Iris pigment epithelial cell (primary cell): Measurements from ENCODE around the gene KCNAB2.

Source experiments
- DNase-seq: peaks from one replicate; pipeline ENCODE4 v3.0.0-alpha.2; 2011; ENCODE audit warnings: low read depth

KCNAB2 gene

DNA sequence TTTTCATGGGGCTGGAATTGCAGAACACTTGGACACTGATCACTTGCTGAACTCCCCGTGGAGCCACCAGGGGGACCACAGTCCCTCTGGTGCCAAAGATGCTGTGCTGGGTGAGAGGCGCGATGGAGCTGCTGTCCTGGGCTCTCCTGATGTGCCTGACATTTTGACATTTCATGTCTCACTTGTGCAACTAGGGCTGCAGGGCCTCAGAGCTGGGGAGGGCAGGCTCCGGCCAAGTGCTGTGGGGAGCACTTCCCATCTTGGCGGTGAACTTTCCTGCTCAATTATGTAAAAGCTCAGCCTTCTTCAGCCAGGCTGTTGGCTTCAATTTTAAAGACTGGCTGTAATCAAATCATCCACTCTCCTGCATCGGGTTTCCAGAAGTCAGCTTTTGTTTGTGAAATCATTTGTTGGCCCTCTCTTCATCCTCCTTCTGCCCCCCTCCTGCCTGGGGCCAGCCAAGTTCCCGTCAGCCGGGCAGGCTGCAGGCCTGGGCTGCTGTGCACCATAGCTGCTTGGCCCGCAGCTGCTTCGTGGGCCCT lies 36.8 kb downstream of the KCNAB2 start:
- DNase-seq: no peak

DNA sequence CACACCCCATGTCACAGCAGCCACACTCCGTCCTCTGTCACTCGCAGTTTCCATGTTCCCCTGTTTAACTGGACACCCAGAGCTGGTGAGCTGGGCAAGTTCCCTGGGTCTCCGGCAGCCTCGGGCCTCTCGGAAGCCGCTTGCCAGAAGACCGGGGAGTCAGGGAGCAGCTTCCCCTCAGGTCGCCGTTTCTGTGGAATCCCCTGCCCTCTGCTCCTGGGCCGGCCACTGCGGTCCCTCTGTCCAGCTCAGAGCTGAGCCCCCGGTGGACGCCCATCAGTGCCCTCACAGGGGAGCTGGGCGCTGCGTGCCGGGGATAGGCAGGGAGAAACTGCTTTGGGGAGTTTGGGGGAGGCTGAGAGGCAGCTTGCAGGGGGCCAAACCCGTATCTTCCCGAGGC lies 37.7 kb downstream of the KCNAB2 start:
- DNase-seq: no peak

DNA sequence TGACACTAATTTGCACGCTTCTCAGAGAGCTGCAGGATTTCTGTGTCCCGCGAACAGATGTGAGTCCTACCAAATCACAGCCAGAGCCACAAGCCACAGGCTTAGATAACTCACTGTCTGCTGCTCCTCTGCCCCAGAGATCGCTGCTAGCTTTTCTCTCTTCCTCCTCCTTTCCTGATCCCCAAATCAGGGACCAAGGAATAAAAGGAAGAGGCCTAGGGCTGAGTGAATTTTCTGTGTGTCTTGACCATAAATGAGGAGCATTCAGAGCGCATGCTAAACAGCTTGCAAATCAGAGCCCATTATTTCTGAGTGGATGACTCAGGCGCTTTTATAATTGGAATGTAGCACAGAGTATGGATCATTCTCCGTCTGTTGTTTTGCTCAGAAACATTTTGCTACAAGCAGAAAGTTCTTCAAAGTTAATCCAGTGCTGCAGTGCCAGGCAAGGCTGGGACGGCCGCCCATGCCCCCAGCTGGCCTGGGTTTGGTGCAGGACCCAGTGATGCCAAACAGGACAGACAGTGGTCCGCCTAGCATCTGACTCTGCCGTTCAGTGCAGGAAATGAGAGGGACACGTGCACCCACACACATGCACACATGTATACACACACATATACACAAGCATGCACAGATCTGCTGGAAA lies 38.2 kb downstream of the KCNAB2 start:
- DNase-seq: no peak

DNA sequence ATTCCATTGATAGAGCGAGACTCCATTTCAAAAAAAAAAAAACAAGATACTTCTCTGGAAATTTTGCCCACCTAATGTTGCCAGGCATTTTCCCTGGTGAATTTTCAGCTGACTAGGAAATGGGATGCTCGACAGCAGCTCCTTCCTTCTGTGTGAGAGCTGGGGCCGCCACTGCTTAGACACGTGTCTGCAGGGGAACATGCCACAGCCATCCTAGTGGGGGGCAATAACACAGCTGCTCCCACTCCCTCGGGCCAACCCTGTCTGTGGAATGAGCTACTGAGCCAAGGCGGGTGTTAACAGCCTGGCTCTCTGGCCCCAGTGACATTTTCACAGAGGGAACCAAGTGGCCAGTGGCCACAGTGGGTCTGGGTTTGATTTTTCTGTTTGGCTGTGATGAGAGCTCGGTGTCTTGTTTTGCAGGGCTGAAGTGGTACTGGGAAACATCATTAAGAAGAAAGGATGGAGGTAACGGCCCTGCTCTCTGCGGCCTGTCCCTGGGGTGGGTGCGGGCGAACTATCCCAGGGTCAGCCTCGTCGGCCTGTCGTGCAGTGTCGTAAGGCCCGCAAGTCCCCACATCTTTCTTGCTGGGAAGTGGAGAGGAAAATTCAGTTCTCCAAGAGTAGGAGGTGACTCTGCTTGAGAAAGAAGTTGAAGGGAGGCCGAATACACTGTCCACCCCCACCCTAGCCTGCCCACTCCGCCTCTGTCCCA lies 39.2 kb downstream of the KCNAB2 start:
- DNase-seq: no peak

DNA sequence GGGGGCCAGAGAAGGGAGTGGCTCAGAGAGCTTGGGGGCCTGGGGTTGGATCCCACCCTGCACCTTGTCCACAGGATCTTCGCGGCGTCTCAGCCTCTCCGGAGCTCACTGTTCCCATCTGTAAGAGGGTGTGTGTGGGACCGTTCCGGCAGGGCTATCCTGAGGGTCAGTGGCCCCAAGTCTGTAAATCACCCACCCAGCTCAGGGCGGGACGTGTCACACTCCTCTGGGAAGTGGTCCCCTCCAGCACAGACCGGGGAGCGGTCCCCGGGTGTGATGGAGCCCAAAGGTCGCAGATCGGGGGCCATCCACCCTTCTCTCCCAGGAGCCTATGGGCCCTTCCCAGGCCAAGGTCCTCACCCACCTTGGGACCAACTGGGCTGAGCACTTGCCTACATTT lies 40.0 kb downstream of the KCNAB2 start:
- no peak for DNase-seq

DNA sequence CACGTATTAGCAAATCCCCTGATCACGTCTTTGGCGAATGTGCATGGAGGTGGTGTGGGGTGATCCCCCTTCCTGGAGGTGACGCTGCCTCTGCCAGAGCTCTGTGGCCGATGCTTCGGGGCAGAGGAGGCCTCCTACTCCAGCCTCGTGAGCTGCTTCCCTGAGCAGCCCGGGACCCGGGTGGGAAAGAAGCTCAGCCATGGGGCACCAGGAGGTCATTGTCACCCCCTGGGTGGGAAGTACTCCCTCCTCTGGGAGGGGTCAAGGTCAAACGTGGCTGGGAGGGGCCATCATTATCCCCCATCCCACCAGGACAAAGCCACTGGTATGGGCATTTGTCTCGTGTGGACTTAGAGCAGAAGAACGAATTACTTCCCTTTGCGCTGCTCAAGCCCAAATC lies 40.7 kb downstream of the KCNAB2 start:
- no peak for DNase-seq

DNA sequence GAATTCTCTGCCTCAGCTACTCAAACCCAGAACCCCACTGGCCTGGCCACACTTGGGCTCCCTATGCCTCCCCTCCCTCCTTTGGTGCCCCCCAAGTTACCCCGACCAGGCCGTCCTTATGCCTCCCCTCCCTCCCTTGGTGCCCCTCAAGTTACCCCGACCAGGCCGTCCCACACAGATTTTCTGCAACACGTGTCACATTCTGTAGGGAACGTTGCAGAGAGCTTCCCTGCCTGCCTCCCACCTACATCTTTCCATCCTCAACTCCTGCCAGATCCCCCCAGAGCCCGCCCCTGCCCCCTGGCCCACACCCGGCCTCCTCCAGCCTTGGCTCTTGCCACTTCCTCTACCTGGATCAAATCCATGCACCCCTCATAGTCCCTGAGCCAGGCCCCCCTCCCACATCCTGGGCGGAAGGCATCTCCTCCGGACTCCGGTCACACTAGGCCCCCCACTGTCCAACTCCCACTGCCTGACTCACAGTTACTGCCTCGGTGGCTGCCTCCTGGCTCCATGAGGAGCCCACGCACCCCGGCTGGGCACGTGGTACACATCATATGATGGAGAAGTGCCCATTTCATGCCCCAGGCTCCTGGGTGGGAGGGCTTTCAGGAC lies 41.2 kb downstream of the KCNAB2 start:
- no peak for DNase-seq

DNA sequence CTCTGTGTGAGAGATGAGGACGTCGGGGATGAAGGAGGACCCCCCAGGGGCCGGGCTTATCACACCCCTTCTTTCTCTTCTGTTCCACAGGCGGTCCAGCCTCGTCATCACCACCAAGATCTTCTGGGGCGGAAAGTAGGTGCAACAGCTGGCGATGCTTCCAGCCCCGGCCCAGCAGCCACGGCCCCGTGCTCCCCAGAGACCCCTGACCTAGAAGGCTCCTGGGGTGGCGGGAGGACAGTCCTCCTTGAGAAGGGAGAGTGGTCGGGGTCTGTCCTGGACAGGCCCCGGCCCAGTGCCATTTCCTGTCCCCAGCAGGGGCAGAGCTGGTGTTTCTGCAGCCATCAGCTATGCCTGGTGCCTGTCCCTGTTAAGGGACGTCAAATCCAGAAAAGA lies 41.7 kb downstream of the KCNAB2 start:
- DNase-seq: no peak

DNA sequence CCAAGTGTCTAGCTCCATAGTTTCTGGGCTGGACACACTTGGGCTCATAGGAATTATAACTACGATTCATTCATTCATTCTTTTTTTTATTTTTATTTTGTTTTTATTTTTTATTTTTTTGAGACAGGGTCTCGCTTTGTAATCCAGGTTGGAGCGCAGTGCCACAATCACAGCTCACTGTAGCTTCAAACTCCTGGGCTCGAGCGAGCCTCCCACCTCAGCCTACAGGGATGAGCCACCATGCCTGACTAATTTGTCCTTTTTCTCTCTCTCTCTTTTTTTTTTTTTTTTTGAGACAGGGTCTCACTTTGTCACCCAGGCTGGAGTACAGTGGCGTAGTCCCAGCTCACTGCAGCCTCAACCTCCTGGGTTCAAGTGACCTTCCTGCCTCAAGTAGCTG lies 42.3 kb downstream of the KCNAB2 start:
- no peak for DNase-seq

DNA sequence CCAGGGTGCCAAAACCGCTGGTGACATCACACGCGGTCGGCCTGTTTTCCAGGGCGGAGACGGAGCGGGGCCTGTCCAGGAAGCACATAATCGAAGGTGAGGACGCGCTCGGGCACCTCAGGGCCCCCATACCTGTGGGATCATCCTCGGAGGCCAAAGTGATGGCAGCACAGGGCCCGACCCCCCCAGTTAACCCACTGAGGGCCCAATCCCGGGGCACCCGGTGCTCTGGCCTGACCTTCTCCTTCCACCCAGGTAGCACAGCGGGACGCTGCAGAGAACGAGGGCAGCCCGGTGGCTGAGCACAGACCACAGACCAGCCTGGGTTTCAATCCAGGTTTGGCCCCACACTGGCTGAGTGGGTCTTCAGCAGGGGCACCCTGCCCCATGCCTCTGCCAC lies 43.3 kb downstream of the KCNAB2 start:
- DNase-seq: no peak

DNA sequence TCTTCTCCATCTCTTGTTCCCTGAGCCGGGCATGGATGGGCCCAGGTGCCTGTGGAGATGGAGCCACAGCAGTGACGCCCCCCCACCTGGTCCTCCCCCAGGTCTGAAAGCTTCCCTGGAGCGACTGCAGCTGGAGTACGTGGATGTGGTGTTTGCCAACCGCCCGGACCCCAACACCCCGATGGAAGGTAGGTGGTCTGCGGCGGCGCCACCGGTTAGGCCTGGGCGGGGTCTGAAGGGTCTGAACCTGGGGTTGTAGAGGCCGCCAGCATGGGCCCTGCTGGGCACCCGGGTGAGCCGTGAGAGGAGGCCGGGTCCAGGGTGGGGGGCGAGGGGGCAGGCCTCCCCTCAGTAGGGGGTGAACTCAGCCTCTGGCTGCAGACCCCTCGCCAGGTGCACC lies 44.6 kb downstream of the KCNAB2 start:
- DNase-seq: no peak

DNA sequence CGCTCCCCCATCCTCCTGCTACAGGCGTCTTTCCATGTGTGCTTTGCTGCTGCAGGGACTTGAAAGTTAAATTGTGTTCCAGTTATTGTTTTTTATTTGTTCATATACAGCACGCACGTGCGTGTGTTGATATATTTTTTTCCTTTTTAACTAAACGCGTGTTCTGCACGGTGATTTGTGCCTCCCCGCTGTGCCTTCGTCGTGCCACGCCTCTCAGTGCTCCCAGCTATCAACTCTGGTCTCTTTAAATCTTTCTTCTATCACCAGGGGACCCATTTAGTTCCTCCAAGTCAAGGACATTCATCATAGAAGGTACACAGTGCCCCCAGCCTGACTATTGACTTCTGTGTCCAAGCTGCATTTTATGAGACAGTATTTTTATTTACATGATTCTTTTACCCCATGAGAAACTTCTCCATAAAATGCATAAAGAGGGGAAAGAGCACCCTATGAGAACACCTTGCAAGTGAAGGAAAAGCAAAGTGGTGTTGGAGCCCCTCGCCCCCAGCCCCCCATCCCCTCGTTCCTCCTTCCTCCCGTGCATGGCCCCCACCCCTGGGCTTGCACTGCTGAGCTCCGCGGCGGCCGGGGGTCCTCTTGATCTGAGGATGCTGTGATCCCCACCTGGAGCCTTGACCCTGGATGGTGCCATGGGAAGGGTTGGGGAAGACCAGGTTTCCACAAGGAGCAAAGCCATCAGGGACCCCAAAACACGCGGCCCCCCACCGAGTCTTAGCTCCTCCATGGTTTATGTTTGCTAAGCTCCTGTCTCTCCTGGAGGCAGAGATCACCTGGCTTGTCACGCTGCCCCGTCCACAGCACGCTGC lies 45.5 kb downstream of the KCNAB2 start:
- DNase-seq: no peak

DNA sequence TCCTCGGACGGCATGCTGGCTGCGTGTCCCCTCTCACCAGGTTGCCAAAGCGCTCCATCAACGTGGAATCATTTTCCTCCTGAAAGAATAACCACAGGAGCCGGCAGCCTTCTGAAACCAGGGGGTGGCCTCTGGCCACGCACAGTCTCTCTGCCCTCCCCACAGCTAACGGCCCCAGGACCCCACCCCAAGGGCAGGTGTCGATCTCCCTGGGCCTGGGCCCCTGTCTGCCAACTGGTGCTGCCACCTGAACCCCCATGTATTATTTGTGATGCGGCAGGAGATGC lies 46.1 kb downstream of the KCNAB2 start:
- no peak for DNase-seq

DNA sequence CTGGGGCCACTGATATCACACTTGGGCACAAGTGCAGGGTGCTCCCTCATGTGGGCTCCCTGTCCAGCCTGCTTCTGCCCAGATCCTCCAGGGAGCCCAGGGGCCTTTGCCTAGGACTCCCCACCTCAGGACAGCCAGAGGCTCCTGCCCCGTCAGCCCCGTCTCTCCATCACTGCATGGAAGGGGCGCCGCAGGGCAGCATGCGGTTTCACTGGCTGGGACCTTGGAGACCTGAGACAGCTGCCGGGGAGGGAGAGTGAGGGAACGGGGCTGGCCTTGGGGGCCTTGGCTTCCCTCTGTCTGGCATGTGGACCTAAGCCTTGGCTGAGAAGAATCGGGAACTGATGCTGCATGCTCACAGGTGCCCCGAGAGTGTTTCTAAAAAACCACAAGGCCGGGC lies 46.5 kb downstream of the KCNAB2 start:
- no peak for DNase-seq

DNA sequence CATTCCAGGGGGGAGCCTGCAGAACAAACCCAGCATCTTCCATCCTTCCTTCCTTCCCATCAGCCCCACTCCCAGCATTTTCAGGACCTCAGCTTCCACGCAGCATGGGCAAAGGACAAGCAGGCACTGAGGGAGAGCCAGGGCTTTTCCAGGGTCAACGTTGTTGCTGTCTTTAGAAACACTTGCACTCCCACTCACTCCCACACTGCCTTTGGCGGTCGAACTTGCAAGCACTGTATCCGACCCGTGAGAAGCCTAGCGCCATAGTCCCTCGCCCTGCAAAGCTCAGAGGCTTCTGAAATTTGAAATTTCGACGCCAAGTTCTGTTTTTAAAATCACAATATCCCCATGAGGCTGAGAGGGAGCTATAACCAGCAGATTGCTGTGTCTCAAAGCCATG lies 47.4 kb downstream of the KCNAB2 start:
- DNase-seq: no peak

DNA sequence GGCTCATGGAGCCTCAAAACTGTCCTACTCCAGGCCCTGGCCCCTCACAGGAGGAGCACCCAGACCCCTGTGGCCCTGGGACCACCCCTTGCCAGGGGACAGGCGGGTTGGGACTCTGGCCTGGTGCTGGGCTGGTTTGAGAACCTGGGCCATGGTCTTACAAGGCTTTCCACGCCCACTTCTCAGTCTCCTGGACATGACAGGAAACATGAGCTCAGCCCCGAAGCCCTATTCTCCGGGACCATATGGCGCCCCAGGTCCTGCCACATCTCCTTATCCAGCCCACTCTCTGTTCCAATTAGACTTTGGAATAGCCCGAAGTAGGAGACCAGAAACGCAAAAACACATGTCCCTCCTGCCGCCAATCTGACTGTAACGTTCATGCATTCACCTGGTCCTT lies 47.9 kb downstream of the KCNAB2 start:
- DNase-seq: no peak

DNA sequence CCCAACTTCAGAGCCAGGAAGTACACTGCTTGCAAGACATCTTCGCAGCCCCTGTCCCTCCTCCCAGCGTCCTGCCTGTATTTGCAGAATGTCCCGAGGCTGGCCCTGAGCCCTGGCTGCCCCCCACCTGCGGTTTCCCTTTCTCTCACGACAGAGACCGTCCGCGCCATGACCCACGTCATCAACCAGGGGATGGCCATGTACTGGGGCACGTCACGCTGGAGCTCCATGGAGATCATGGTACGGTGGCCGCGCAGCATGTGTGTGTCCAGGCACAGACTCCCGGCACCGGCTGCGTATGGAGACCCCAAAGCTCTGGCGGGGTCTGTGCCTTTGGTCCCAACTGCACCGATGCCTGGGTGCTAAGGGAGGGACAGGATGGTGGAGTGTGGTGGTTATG lies 48.6 kb downstream of the KCNAB2 start:
- DNase-seq: no peak

DNA sequence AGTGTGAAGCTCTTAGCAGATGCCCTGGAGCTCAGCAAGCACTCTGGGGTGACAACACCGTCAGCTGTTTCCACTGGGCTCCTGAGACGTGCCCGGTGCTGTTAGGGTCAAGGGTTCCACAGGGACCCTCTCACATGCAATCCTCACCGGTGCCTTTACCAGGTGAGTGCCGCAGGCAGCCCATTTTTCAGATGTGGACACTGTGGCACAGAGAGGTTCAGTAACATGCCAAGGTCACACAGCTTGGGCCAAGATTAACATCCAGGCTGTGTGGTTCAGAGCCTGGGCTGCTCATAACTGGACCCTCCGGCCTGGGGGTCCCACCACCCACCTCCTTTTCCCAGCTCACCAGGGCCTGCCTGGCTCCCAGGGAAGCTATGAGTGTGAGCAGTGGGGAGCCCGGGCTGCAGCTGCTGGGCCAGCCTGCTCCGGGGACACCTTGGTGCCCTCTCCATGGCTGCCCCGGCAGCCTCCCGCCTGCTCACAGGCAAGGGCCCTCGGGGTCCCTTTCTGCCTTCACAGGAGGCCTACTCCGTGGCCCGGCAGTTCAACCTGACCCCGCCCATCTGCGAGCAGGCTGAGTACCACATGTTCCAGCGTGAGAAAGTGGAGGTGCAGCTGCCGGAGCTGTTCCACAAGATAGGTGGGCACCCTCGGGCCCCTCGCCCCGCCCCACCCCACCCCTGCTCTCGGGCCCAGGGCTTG lies 49.3 kb downstream of the KCNAB2 start:
- no peak for DNase-seq

DNA sequence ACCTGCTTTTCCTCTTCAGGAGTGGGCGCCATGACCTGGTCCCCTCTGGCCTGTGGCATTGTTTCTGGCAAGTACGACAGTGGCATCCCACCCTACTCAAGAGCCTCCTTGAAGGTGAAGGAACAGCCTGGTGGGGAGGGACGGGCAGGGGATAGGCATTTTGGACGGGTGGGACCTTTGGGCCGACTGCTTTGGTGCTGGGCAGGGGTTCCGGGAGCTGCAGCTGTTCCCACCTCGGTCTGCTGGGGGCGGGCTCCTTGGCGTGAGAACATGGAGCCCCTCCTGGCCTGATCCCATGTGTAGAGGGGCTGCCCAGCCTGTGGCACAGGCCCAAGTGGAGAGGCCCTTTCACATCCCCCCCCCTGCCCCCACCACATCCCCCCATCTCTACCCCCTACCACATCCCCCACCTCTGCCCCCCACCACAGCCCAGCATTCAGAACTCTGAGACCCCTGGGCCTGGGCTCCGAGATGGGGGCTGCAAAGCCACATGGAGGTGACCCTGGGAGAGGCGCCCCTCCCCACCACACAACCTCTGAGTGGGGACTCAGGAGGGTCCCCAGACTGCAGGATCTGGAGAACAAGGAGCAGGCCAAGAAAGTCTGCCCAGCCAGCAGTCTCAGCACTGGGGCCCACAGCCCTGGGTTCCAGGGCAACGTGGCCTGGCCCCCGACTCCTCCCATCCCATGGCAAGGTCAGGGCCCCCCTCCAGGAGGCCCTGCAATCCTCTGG lies 50.0 kb downstream of the KCNAB2 start:
- no peak for DNase-seq

DNA sequence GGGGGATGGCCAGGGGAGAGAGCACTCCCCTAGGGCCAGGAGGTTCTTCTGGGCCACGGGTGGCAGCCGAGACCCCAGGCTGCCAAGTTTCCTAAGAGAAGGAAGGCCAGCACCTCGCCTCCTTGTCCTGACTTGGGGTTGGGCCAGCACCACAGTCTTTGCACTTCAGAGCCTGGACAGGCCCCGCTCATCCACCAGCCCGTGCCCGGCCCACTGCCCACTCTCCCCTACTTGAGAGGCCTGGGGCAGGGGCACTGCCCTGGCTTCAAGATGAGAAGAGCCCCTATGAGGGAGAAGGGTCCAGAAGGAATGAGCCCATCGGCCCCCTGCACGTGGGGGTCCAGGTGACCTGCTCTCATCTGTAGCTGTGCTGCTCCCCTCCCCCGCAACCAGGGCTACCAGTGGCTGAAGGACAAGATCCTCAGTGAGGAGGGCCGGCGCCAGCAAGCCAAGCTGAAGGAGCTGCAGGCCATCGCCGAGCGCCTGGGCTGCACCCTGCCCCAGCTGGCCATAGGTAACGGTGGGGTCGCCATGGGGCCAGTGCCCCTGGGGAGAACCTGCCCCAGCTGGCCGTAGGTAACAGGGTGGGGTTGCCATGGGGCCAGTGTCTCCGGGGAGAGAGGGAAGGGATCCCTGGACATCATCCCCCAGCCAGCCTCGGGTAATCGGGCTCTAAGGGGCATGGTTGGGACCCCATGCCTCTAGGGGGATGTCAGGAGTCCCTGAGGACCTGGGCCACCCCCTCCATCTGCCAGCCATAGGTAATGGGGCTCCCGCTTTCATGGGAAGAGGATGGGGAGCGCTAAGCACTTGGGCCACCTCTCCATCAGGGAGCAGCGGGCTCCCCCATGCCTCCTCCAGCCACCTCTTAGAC lies 50.8 kb downstream of the KCNAB2 start:
- DNase-seq: no peak
